OCI-M2 (cell line): ENCODE results near the gene INTS13.
"Not testable (repeated sequence)": the region's sequence is repeated elsewhere in the genome, so short reads cannot be mapped to it uniquely, and the experiment has no call there.

Source experiments
- DNase-seq: peaks from one replicate; lab custom pipeline; 2025; ENCODE audit not compliant: unreplicated experiment; lab: John Stamatoyannopoulos, UW

Gene INTS13

GRCh38 chr12:26869908-26870459 lies 67.8 kb downstream of the INTS13 start:
- DNase-seq: no peak

DNA sequence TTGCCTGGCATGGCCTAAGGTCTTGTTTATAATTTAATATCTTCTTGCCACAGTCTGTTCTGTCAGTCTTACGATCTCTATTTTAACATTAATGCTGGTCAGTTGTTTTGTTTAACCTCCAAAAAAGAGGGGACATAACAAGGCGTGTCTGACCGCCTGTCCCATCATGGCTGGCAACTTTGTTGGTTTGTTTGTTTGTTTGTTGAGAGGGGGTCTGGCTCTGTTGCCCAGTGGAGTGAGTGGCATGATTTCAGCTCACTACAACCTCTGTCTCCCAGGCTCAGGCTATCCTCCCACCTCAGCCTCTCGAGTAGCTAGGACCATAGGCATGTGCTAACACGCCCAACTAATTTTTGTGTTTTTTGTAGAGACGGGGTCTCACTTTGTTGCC lies 68.7 kb downstream of the INTS13 start:
- no peak for DNase-seq

DNA sequence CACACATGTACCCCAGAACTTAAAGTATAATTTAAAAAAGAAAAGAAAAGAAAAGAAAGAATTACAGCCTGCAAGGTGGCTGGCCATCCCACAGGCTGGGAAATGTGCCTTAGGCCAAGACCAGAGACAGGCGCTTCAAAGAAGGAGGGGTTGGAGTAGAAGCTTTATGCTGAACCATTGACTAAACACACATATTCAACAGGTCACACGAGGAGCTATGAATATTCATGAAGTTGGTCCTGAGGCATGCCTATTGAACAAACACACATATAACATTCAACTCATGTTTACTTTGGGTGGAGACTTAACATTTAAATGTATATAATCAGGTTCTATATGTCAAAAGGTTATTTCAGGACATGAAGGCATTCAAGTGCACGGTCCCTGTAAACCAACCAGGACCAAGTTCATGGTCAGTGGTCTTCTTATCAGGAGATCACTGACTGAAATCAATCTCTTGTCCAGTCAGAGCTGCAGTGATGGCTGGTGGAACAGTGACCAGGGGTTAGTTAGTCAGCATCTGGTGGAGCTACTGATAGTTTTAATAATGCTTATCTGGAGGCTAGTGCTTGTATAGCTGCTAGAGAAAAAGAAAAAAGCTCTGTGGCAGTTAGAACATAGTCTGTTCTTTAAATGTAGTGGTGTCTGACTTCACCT lies 69.2 kb downstream of the INTS13 start:
- no peak for DNase-seq

- no peak for DNase-seq
Measured at GRCh38 chr12:26867080-26867479, 70.7 kb downstream of the INTS13 start.

- no peak for DNase-seq
Measured at GRCh38 chr12:26863515-26863914, 74.3 kb downstream of the INTS13 start.

- DNase-seq: not testable (repeated sequence)
Measured at GRCh38 chr12:26862787-26863186, 75.0 kb downstream of the INTS13 start.

- DNase-seq: no peak
Measured at GRCh38 chr12:26861690-26862089, 76.1 kb downstream of the INTS13 start.

GRCh38 chr12:26857465-26858176 lies 80.2 kb downstream of the INTS13 start:
- no peak for DNase-seq

GRCh38 chr12:26855337-26855736 lies 82.4 kb downstream of the INTS13 start:
- DNase-seq: no peak
